GM12873 (cell line): Measurements from ENCODE around the gene CNOT1.

Source experiments
- CTCF ChIP-seq: IDR thresholded peaks from 2 replicates; pipeline ENCODE4 v1.5.1; 2012; ENCODE audit warnings: low read depth, mild to moderate bottlenecking, moderate library complexity, low read length, control low read depth; ENCODE audit not compliant: insufficient read depth; ENCODE audit errors: missing control alignments

CNOT1 gene

DNA sequence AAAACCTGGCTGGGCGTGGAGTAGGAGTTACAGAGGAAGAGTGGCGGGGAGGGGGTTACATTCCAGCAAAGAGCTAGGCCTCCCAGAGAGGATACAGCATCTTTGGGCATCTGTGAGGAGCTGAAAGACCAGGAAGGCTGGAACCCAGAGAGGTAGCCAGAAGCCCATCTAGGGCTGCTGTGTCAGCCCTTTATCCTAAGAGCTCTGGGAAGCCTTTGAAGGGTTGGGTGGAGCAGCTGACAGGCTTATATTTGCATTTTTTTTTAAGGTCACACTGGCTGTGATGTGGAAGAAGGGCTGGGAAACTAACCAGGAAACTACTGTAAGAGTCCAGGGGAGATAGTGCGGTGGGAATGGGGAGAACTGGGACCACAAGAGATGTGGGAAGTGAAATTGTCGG, 6.8 kb upstream of the CNOT1 start:
- no peak for TF ChIP-seq CTCF

DNA sequence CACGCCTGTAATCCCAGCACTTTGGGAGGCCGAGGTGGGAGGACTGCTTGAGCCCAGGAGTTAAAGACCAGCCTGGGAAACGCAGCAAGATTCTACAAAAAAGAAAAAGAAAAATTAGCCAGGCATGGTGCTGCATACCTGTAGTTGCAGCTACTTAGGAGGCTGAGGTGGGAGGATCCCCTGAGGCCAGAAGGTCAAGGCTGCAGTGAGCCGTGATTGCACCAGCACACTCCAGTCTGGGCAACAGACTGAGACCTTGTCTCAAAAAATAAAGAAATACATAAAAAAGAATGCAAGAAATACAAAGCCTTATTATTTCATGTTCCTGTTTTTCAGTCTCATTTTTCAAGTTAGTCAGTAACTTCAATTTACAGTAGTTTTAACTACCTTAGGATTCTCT, 5.9 kb upstream of the CNOT1 start:
- TF ChIP-seq CTCF, result no peak

DNA sequence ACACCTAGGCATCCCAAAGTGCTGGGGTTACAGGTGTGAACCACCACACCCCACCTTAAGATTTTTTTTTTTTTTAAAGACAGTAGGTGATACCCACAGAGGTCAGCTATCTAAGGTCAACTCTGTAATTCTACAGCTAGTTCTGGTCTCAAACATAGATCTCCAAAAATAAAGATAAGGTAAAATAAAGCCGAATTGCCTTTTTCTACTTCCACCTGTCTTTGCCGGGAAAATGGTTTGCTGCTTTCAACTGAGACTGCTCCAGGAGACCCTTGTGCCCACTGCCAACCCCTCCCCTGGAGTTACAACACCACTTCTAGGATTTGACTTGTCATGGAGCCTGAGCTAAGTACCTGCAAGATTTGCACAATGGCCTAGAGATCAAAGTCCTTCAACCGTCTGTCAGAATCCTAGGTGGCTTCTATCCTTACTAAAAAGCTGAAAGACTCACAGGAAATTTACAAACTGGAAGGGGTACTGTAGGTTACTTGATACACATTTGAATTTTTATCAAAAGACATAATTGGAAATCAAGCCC, 4.7 kb upstream of the CNOT1 start:
- TF ChIP-seq CTCF, result no peak

DNA sequence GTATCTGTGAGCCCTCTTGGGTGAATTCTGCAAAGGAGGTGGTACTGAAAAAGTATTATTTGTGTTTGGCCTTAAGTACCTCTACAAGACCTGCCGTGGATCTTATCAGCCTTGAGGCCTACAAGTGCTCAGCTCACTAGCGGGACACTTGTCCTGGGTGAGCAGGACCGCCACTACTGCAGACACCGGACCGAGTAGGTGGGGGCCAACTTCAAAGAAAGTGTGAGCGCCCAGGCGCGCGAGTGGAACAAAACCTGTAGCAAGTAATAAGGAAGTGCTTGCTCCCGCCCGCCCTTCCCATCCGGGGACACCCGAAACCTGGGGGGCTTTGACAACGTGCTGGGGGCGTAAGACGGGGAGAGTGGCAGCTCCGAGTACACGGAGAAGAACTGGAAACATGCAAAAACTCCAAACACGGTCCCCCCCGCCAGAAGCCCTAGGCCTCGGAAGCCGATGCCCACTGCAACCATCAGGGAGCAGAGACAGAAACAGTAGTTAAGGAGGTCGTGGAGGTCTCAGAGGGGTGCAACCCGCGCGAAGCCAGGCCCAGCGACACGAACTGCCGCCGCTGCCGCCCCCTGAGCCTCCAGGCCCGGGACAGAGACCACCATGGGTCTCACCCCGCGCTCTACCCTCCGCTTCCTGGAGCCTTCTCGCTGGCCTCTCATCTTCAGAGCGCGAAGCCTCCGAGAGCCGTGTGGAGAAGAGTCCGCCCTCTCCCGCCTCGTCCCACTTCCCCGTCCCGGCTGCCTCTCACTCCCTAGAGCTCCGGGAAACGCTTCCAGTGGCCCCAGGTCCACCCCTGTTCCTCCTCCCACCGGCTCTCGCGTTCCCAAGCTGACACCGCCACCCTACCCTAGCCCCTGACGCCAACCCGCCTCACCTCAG, 537 bp downstream of the CNOT1 start:
- no peak for TF ChIP-seq CTCF

DNA sequence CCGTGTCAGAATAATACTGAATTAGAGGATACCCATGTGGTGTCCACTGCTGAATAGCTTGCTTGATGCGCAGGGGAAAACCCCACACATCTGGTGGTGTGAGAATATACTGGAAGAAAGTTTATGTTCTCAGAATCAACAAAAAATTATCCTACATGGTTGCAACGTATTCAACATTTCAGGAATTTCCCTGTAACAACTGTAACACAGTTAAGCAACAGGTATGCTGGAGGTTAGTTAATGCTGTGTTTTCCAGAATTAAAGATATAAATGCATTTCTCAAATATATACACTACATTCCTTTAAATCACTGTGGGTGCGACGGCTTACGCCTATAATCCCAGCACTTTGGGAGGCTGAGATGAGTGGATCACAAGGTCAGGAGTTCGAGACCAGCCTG, 5.4 kb downstream of the CNOT1 start:
- TF ChIP-seq CTCF, result no peak

DNA sequence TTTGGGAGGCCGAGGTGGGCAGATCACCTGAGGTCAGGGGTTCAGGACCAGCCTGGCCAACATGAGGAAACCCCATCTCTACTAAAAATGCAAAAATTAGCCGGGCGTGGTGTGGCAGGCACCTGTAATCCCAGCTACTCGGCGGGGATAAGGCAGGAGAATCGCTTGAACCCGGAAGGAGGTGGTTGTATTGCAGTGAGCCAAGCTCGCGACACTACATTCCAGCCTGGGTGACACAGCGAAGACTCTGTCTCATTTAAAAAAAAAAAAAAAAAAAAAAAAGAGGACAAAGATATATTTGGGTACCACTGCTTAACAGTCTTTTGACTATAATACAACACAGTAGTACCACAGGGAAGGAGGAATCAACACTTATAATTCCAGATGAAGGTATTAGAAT, 9.2 kb downstream of the CNOT1 start:
- no peak for TF ChIP-seq CTCF

DNA sequence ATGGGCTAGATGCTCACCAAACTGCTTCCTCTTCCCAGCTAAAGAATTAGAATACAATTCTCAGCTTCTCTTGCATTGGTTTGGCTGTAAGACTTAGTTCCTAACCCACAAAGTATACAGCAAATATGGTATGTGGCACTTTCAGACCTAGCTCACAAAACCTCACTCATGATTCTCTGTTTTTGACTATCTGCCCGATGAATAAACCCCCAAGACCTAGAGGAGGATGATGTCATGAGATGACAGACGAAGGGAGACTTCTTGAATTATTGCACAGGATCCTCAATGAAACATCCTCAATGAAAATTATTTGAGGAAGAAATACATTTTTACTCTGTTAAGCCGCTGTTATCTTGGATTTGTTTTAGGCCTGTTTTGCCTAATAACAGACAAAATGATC, 14.3 kb downstream of the CNOT1 start:
- no peak for TF ChIP-seq CTCF
